ENCODE measurements around the gene PET100.
"Not testable (repeated sequence)": the region's sequence is repeated elsewhere in the genome, so short reads cannot be mapped to it uniquely, and the experiment has no call there.

The PET100 gene

GRCh38 chr19:7643031-7643415 lies 13.4 kb downstream of the PET100 start:
- H3K9me3 ChIP-seq (ENCODE audit: severe bottlenecking) = no peaks in the 10 kb centered on the region
- H3K27ac ChIP-seq = no peak overlapping the region
- DNase-seq = no peak
- no peaks in the 10 kb centered on the region for H3K27me3 ChIP-seq (ENCODE audit: insufficient read depth, low read depth, severe bottlenecking)
- no peaks in the 10 kb centered on the region for H3K36me3 ChIP-seq
- TF ChIP-seq CTCF (IDR thresholded peaks at IDR 0.05; ENCODE audit: low read depth, low read length) = no peak
- no peak overlapping the region for H3K4me3 ChIP-seq (ENCODE audit: low read depth, low read length)

- DNase-seq; H3K4me3 ChIP-seq (ENCODE audit: low read depth, low read length); H3K27me3 ChIP-seq (ENCODE audit: insufficient read depth, low read depth, severe bottlenecking); H3K27ac ChIP-seq; H3K9me3 ChIP-seq (ENCODE audit: severe bottlenecking); H3K36me3 ChIP-seq: not testable (repeated sequence)
Measured at GRCh38 chr19:7643629-7644549, 14.3 kb downstream of the PET100 start.

GRCh38 chr19:7644550-7644877 lies 14.9 kb downstream of the PET100 start:
- H3K27ac ChIP-seq = no peak overlapping the region
- TF ChIP-seq CTCF (IDR thresholded peaks at IDR 0.05; ENCODE audit: low read depth, low read length) = no peak
- no peak overlapping the region for H3K4me3 ChIP-seq (ENCODE audit: low read depth, low read length)
- H3K9me3 ChIP-seq (ENCODE audit: severe bottlenecking) = no peaks in the 10 kb centered on the region
- H3K27me3 ChIP-seq (ENCODE audit: insufficient read depth, low read depth, severe bottlenecking) = no peaks in the 10 kb centered on the region
- no peaks in the 10 kb centered on the region for H3K36me3 ChIP-seq
- no peak for DNase-seq

GRCh38 chr19:7645163-7645562 lies 15.6 kb downstream of the PET100 start:
- H3K4me3 ChIP-seq (ENCODE audit: low read depth, low read length) = no peak overlapping the region
- no peak overlapping the region for H3K27ac ChIP-seq
- H3K27me3 ChIP-seq (ENCODE audit: insufficient read depth, low read depth, severe bottlenecking) = no peaks in the 10 kb centered on the region
- H3K9me3 ChIP-seq (ENCODE audit: severe bottlenecking) = no peaks in the 10 kb centered on the region
- no peaks in the 10 kb centered on the region for H3K36me3 ChIP-seq
- no peak for DNase-seq
- no peak for TF ChIP-seq CTCF (IDR thresholded peaks at IDR 0.05; ENCODE audit: low read depth, low read length)

- H3K36me3 ChIP-seq = no peaks in the 10 kb centered on the region
- peak; percentile 34 for DNase-seq
- no peak overlapping the region for H3K4me3 ChIP-seq (ENCODE audit: low read depth, low read length)
- no peak for TF ChIP-seq CTCF (IDR thresholded peaks at IDR 0.05; ENCODE audit: low read depth, low read length)
- H3K27ac ChIP-seq = no peak overlapping the region
- no peaks in the 10 kb centered on the region for H3K9me3 ChIP-seq (ENCODE audit: severe bottlenecking)
- no peaks in the 10 kb centered on the region for H3K27me3 ChIP-seq (ENCODE audit: insufficient read depth, low read depth, severe bottlenecking)
Measured at GRCh38 chr19:7645656-7646425, 16.2 kb downstream of the PET100 start.

- H3K27me3 ChIP-seq (ENCODE audit: insufficient read depth, low read depth, severe bottlenecking) = no peaks in the 10 kb centered on the region
- H3K36me3 ChIP-seq = no peaks in the 10 kb centered on the region
- H3K9me3 ChIP-seq (ENCODE audit: severe bottlenecking) = no peaks in the 10 kb centered on the region
- no peak for DNase-seq
- TF ChIP-seq CTCF (IDR thresholded peaks at IDR 0.05; ENCODE audit: low read depth, low read length) = no peak
- H3K4me3 ChIP-seq (ENCODE audit: low read depth, low read length) = no peak overlapping the region
- H3K27ac ChIP-seq = no peak overlapping the region
Measured at GRCh38 chr19:7646426-7646700, 16.8 kb downstream of the PET100 start.
